ENCODE measurements around the gene SCYGR6. TPM values are rescaled to one million over a fixed set of nuclear protein-coding genes. Genes with fewer than 3 reads are reported as not detected.

Gene SCYGR6, protein sequence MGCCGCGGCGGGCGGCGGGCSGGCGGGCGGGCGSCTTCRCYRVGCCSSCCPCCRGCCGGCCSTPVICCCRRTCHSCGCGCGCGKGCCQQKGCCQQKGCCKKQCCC
- total RNA-seq: not detected in 2 replicates

DNA sequence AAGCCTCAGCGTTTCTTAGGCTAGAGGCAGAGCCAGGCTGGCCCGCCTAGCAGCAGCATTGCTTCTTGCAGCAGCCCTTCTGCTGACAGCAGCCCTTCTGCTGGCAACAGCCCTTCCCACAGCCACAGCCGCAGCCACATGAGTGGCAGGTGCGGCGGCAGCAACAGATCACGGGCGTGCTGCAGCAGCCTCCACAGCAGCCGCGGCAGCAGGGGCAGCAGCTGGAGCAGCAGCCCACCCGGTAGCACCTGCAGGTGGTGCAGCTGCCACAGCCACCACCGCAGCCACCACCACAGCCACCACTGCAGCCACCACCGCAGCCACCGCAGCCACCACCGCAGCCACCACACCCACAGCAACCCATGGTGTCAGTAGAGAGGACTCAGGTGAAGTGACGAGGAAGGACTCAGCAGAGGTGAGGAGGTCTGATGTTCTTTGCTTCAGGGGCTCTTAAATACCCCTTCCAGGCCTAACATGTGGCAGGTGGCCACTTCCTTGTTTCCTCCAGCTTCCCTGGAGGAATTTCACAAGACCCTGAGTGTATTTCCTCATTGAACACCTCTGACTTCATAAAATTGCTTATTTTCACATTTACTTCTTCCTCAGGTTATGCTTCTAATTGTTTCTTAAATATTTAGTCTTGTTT, at the start of gene SCYGR6:
Gene SCYGR6, minus strand, starts transcription at position 364 of the 646 bp plus-strand sequence. Its CDS starts 0 bp downstream, at position 364.
- no peak for DNase-seq (ENCODE audit: low read depth)
- H3K36me3 ChIP-seq (ENCODE audit: control insufficient read depth, insufficient read depth, low read length): no peaks in the 10 kb centered on the region
- TF ChIP-seq, protein P1, sequence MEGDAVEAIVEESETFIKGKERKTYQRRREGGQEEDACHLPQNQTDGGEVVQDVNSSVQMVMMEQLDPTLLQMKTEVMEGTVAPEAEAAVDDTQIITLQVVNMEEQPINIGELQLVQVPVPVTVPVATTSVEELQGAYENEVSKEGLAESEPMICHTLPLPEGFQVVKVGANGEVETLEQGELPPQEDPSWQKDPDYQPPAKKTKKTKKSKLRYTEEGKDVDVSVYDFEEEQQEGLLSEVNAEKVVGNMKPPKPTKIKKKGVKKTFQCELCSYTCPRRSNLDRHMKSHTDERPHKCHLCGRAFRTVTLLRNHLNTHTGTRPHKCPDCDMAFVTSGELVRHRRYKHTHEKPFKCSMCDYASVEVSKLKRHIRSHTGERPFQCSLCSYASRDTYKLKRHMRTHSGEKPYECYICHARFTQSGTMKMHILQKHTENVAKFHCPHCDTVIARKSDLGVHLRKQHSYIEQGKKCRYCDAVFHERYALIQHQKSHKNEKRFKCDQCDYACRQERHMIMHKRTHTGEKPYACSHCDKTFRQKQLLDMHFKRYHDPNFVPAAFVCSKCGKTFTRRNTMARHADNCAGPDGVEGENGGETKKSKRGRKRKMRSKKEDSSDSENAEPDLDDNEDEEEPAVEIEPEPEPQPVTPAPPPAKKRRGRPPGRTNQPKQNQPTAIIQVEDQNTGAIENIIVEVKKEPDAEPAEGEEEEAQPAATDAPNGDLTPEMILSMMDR (IDR thresholded peaks at IDR 0.05; ENCODE audit: insufficient read depth, low read length, poor library complexity, severe bottlenecking): no peak
- H3K27me3 ChIP-seq (ENCODE audit: control insufficient read depth, insufficient read depth, low read length): no peaks in the 10 kb centered on the region
- no peak within 1 kb of the TSS for H3K4me3 ChIP-seq (ENCODE audit: low read depth, low read length)

DNA sequence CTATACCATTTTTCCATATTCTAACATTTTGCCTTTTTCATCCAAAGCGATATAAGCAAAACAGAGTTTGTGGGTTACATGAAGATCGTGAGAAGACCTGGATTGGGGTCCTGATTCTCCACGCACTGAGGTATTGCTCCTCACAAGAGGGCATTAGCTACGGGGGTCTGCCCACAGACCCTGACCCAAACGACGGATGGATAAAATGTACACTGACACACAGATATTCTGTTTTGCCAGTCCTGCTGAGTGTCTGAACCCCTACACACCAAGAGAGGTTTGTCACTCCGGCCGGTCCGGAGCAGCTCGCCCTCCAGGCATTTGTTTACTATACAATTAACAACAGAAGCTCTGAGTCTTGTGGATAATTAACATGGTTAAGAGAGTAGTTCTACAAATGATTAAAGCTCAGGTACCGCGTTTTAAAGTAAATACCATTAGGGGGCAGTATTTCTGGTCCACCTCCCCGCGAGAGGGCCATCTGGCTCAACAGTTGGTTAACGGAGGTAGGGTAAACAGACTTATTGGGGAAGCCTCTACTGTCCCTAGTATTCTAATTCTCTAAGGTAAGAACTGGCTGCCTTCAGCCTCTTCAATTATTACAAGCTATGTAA, 49.6 kb upstream of the SCYGR6 start:
- Histone ChIP-seq H3K4me3 (ENCODE audit: low read depth, low read length) (no peak overlapping the region), H3K27me3 (ENCODE audit: control insufficient read depth, insufficient read depth, low read length) (no peaks in the 10 kb centered on the region), H3K36me3 (ENCODE audit: control insufficient read depth, insufficient read depth, low read length) (no peaks in the 10 kb centered on the region)
- TF ChIP-seq, protein P1 (IDR thresholded peaks at IDR 0.05; ENCODE audit: insufficient read depth, low read length, poor library complexity, severe bottlenecking): peak; percentile 52
- DNase-seq (ENCODE audit: low read depth): no peak

DNA sequence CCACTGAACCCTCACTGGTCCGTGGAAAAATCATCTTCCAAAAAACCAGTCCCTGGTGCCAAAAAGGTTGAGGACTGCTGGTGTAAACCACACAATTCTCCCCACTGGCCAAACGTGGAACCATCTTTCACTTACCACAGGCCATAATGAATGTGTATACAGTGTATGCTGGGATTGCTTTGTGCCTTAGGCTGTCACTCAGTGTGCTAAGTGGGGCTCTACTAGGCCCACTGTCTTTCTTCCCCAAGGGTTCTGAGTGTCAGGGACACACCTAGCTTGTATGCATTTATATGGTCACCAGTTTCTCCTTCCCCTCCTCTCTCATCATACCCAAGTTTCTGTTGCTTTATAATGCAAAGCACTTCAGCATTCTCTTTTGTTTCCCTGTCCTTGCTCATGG, 48.4 kb upstream of the SCYGR6 start:
- no peak for DNase-seq (ENCODE audit: low read depth)
- Histone ChIP-seq H3K4me3 (ENCODE audit: low read depth, low read length) (no peak overlapping the region), H3K36me3 (ENCODE audit: control insufficient read depth, insufficient read depth, low read length) (no peaks in the 10 kb centered on the region), H3K27me3 (ENCODE audit: control insufficient read depth, insufficient read depth, low read length) (no peaks in the 10 kb centered on the region)
- TF ChIP-seq, protein P1 (IDR thresholded peaks at IDR 0.05; ENCODE audit: insufficient read depth, low read length, poor library complexity, severe bottlenecking): no peak

DNA sequence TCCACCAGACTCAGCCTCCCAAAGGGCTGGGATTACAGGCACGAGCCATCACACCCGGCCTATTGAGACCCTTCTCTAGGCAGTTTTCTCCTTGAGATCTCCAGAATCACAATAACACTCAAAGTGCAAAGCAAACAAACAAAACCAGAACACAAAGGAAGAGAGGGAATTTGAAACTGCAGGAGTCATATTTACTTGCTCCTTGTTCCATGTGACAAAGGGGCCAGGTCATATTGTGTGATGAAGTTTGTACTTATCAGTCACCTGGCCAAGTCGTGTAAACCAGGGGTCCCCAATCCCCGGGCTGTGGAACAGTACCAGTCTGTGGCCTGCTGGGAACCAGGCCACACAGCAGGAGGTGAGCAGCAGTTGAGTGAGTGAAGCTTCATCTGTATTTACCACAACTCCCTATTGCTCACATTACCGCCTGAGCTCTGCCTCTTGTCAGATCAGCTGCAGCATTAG, 47.7 kb upstream of the SCYGR6 start:
- Histone ChIP-seq H3K36me3 (ENCODE audit: control insufficient read depth, insufficient read depth, low read length) (no peaks in the 10 kb centered on the region), H3K4me3 (ENCODE audit: low read depth, low read length) (no peak overlapping the region), H3K27me3 (ENCODE audit: control insufficient read depth, insufficient read depth, low read length) (no peaks in the 10 kb centered on the region)
- TF ChIP-seq, protein P1 (IDR thresholded peaks at IDR 0.05; ENCODE audit: insufficient read depth, low read length, poor library complexity, severe bottlenecking): no peak
- no peak for DNase-seq (ENCODE audit: low read depth)

DNA sequence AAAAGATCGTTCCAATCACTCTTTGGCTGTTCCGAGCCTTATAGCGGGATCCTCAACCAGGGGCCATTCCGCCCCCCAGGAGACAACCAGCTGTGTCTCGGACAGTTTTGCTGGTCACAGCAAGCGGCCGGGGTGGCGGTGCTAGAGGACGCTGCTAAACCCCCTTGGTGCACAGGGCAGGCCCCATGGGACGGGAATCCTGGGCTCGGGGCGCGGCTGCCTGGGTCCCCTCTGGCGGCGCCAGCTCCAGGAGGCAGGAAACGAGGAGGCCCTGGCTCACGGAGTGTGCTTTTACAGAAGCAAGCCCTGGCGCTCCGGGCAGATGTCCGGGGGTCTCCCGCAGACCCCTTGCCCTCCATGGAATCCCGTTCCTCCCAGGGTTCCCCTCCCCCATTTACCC, 43.3 kb upstream of the SCYGR6 start:
- TF ChIP-seq, protein P1 (IDR thresholded peaks at IDR 0.05; ENCODE audit: insufficient read depth, low read length, poor library complexity, severe bottlenecking): no peak
- Histone ChIP-seq H3K27me3 (ENCODE audit: control insufficient read depth, insufficient read depth, low read length) (no peaks in the 10 kb centered on the region), H3K36me3 (ENCODE audit: control insufficient read depth, insufficient read depth, low read length) (no peaks in the 10 kb centered on the region), H3K4me3 (ENCODE audit: low read depth, low read length) (no peak overlapping the region)
- DNase-seq (ENCODE audit: low read depth): no peak
